GM10266 (cell line): ENCODE measurements around the gene RIPPLY3.
A peak's percentile ranks its signal among the peaks of the same experiment; 100 is the strongest.

Experiments
- DNase-seq: peaks from one replicate; pipeline ENCODE4 v3.0.0; 2012; ENCODE audit errors: extremely low spot score
- CTCF ChIP-seq: IDR thresholded peaks from 2 replicates; pipeline ENCODE4 v1.5.1; 2012; ENCODE audit warnings: mild to moderate bottlenecking, low read depth; ENCODE audit not compliant: control insufficient read depth, insufficient read depth; ENCODE audit errors: missing control alignments

The RIPPLY3 gene

GRCh38 chr21:37005548-37006485 is 685 bp upstream of the RIPPLY3 start:
- no peak for DNase-seq
- no peak for TF ChIP-seq CTCF

GRCh38 chr21:37008724-37009123 is 2.2 kb downstream of the RIPPLY3 start:
- TF ChIP-seq CTCF: no peak
- no peak for DNase-seq

GRCh38 chr21:37009740-37010341 is 3.3 kb downstream of the RIPPLY3 start:
- peak; percentile 94 for TF ChIP-seq CTCF
- peak; percentile 89 for DNase-seq

GRCh38 chr21:37017951-37018679 is 11.6 kb downstream of the RIPPLY3 start:
- DNase-seq: no peak
- TF ChIP-seq CTCF: no peak

GRCh38 chr21:37026499-37026898 is 20.0 kb downstream of the RIPPLY3 start:
- TF ChIP-seq CTCF: no peak
- no peak for DNase-seq

- DNase-seq: no peak
- TF ChIP-seq CTCF: no peak
These were observed 22.1 kb downstream of the RIPPLY3 start for GRCh38 chr21:37028570-37028969.
